Osteoblast (primary cell): Measurements from ENCODE around the gene RASSF7. TPM values are rescaled to one million over a fixed set of nuclear protein-coding genes. Genes with fewer than 3 reads are reported as not detected.

Source experiments
- DNase-seq: peaks from one replicate; pipeline ENCODE4 v3.0.0; 2011; ENCODE audit warnings: low spot score, mixed read lengths; ENCODE audit not compliant: insufficient read length; ENCODE audit errors: missing footprints
- H2AFZ ChIP-seq: 2 replicates; pipeline ENCODE4 v1.6.0; 2011; ENCODE audit warnings: mild to moderate bottlenecking, low read length
- H3K27ac ChIP-seq: 2 replicates; pipeline ENCODE4 v1.5.1; 2011; ENCODE audit warnings: mild to moderate bottlenecking, low read depth, low read length, moderate library complexity
- H3K27me3 ChIP-seq: 2 replicates; pipeline ENCODE4 v1.6.0; 2012; ENCODE audit warnings: mild to moderate bottlenecking, control low read depth, inconsistent platforms, low read length, moderate library complexity; ENCODE audit not compliant: insufficient read depth
- H3K36me3 ChIP-seq: 2 replicates; pipeline ENCODE4 v1.5.1; 2011; ENCODE audit warnings: mild to moderate bottlenecking, low read length, control low read depth, moderate library complexity; ENCODE audit not compliant: insufficient read depth
- H3K4me1 ChIP-seq: 2 replicates; pipeline ENCODE4 v1.5.1; 2011; ENCODE audit warnings: mild to moderate bottlenecking, low read length, control low read depth, moderate library complexity; ENCODE audit not compliant: insufficient read depth
- H3K4me2 ChIP-seq: 2 replicates; pipeline ENCODE4 v1.6.0; 2011; ENCODE audit warnings: mild to moderate bottlenecking, low read length; ENCODE audit not compliant: insufficient read depth
- H3K4me3 ChIP-seq: fragments of 200-600 bp; sonication (generic); 3 replicates; pipeline ENCODE4 v1.5.1; 2012; ENCODE audit warnings: mild to moderate bottlenecking, low read length, inconsistent platforms; ENCODE audit not compliant: insufficient read depth
- H3K79me2 ChIP-seq: 2 replicates; pipeline ENCODE4 v1.6.0; 2012; ENCODE audit warnings: mild to moderate bottlenecking, low read length, control low read depth, inconsistent platforms; ENCODE audit not compliant: insufficient read depth
- H3K9me3 ChIP-seq: 2 replicates; pipeline ENCODE4 v1.5.1; 2011; ENCODE audit warnings: low read depth, low read length, control low read depth
- H4K20me1 ChIP-seq: 2 replicates; pipeline ENCODE4 v1.6.0; 2012; ENCODE audit warnings: mild to moderate bottlenecking, low read length, control low read depth; ENCODE audit not compliant: insufficient read depth
- CTCF ChIP-seq: IDR thresholded peaks from 2 replicates; pipeline ENCODE4 v1.5.1; 2011; ENCODE audit warnings: mild to moderate bottlenecking, low read depth, low read length, moderate library complexity; ENCODE audit errors: extremely low read depth
- small RNA-seq: library from RNA; depleted of rRNA; stranded (forward); fragments of <200 nt; gene quantifications from one replicate; pipeline ENCODE3, GENCODE V24; 2012
- total RNA-seq: library from RNA; depleted of rRNA; stranded (reverse); fragments of >200 nt; gene quantifications from 2 replicates; pipeline ENCODE4 v1.2.3, GENCODE V29; 2012

Gene RASSF7
- total RNA-seq, 1 donor, result 6.2 TPM

- H3K36me3 ChIP-seq, result peaks cover 49% of the 10 kb centered on the region
- no peaks in the 10 kb centered on the region for H3K27me3 ChIP-seq
- no peak overlapping the region for H2AFZ ChIP-seq
- H3K27ac ChIP-seq, result no peak overlapping the region
- peaks cover 10% of the 10 kb centered on the region for H3K4me1 ChIP-seq
- TF ChIP-seq CTCF, result no peak
- no peak overlapping the region for H3K4me3 ChIP-seq
- no peaks in the 10 kb centered on the region for H3K79me2 ChIP-seq
- H3K9me3 ChIP-seq, result no peaks in the 10 kb centered on the region
- no peak for DNase-seq
- H4K20me1 ChIP-seq, result peaks cover 32% of the 10 kb centered on the region
- no peak overlapping the region for H3K4me2 ChIP-seq
Observed at GRCh38 chr11:612961-613300, 52.2 kb downstream of the RASSF7 start.

- DNase-seq, result peak; percentile 85
- Histone ChIP-seq H3K4me2 (no peak overlapping the region), H3K4me1 (peaks cover 10% of the 10 kb centered on the region), H3K27me3 (no peaks in the 10 kb centered on the region), H3K4me3 (no peak overlapping the region), H3K36me3 (peaks cover 44% of the 10 kb centered on the region), H4K20me1 (peaks cover 32% of the 10 kb centered on the region), H3K27ac (no peak overlapping the region), H3K79me2 (no peaks in the 10 kb centered on the region), H2AFZ (no peak overlapping the region), H3K9me3 (no peaks in the 10 kb centered on the region)
- TF ChIP-seq CTCF, result no peak
Observed at GRCh38 chr11:613369-613968, 52.7 kb downstream of the RASSF7 start.

Small RNA genes lying within 50 kb of the gene (small RNA-seq; reads per million reads assigned to genes)
- gene MIR210, result 20.1 reads per million, percentile 94 among the genes with 10 or more reads in this experiment

Other genes starting within 250 kb of the RASSF7 start
- 48.6 and 64.4 TPM in 2 replicates for gene IFITM1, start 246.9 kb upstream of the RASSF7 start, total RNA-seq
- 98.4 and 116 TPM in 2 replicates for gene IFITM3, start 240.1 kb upstream of the RASSF7 start, total RNA-seq
- 0.88 and 2.2 TPM in 2 replicates for gene B4GALNT4, start 191.5 kb upstream of the RASSF7 start, total RNA-seq
- 0.88 and 2.5 TPM in 2 replicates for gene PKP3, start 166.8 kb upstream of the RASSF7 start, total RNA-seq
- 10.9 and 14.5 TPM in 2 replicates for gene SIGIRR, start 146.0 kb upstream of the RASSF7 start, total RNA-seq
- under 0.01 TPM in 1 of 2 replicates, not detected in the other for gene ANO9, start 119.0 kb upstream of the RASSF7 start, total RNA-seq
- gene PTDSS2, start 110.7 kb upstream of the RASSF7 start, total RNA-seq, result 33.0 and 36.2 TPM in 2 replicates
- gene RNH1, start 53.7 kb upstream of the RASSF7 start, total RNA-seq, result 441 and 506 TPM in 2 replicates
- 28.6 and 35.7 TPM in 2 replicates for gene HRAS, start 25.4 kb upstream of the RASSF7 start, total RNA-seq
- 0.88 and 1.1 TPM in 2 replicates for gene LRRC56, start 23.4 kb upstream of the RASSF7 start, total RNA-seq
- gene LMNTD2, start 232 bp upstream of the RASSF7 start, total RNA-seq, result 0.29 and 0.36 TPM in 2 replicates
- 23.9 and 27.5 TPM in 2 replicates for gene PHRF1, start 15.5 kb downstream of the RASSF7 start, total RNA-seq
- gene IRF7, start 55.0 kb downstream of the RASSF7 start, total RNA-seq, result 11.5 and 21.4 TPM in 2 replicates
- gene CDHR5, start 64.0 kb downstream of the RASSF7 start, total RNA-seq, result not detected in 2 replicates
- gene SCT, start 66.2 kb downstream of the RASSF7 start, total RNA-seq, result not detected in 2 replicates
- gene DRD4, start 76.3 kb downstream of the RASSF7 start, total RNA-seq, result under 0.01 TPM in 1 of 2 replicates, not detected in the other
- 38.0 and 44.2 TPM in 2 replicates for gene DEAF1, start 134.3 kb downstream of the RASSF7 start, total RNA-seq
- 17.4 and 21.2 TPM in 2 replicates for gene TMEM80, start 134.8 kb downstream of the RASSF7 start, total RNA-seq
- gene EPS8L2, start 145.3 kb downstream of the RASSF7 start, total RNA-seq, result 29.7 and 30.1 TPM in 2 replicates
- 204 TPM in 2 replicates for gene TALDO1, start 186.5 kb downstream of the RASSF7 start, total RNA-seq
- 31.5 and 37.3 TPM in 2 replicates for gene GATD1, start 216.5 kb downstream of the RASSF7 start, total RNA-seq
- not detected in 2 replicates for gene CEND1, start 229.1 kb downstream of the RASSF7 start, total RNA-seq
- 8.0 and 9.0 TPM in 2 replicates for gene SLC25A22, start 237.3 kb downstream of the RASSF7 start, total RNA-seq
- 5.9 and 6.5 TPM in 2 replicates for gene PIDD1, start 244.3 kb downstream of the RASSF7 start, total RNA-seq
- 227 and 386 TPM in 2 replicates for gene RPLP2, start 249.0 kb downstream of the RASSF7 start, total RNA-seq